Measurements from ENCODE around the gene PRR16.
"Not testable (repeated sequence)": the region's sequence is repeated elsewhere in the genome, so short reads cannot be mapped to it uniquely, and the experiment has no call there.

The PRR16 gene

DNA sequence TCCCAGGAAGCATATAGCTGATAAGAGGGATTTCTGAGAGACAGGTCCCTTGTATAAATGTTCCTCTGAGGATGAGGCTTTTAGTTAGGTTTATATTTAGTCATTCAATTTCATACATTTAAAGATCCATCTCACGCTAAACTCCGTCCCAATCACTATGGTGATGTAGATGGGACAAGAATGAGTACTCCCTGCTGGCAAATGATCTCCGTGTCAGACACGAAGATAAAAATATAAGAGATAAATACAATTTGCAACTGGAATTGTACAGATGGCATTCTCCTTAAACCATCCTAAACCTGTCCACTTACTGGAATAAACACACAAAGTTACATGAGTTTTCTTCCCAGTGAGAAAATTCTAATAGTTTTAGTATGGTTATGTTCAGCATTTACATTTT is 233.0 kb downstream of the PRR16 start:
- no peak for DNase-seq (ENCODE audit: low spot score)
- no peaks in the 10 kb centered on the region for H3K4me1 Mint-ChIP-seq (ENCODE audit: low read depth)
- no peak overlapping the region for H3K27ac Mint-ChIP-seq
- no peak overlapping the region for H3K4me3 Mint-ChIP-seq
- no peaks in the 10 kb centered on the region for H3K36me3 Mint-ChIP-seq (ENCODE audit: low read depth)
- peaks cover 2% of the 10 kb centered on the region for H3K27me3 Mint-ChIP-seq (ENCODE audit: low read depth)
- peaks cover 11% of the 10 kb centered on the region for H3K9me3 Mint-ChIP-seq

DNA sequence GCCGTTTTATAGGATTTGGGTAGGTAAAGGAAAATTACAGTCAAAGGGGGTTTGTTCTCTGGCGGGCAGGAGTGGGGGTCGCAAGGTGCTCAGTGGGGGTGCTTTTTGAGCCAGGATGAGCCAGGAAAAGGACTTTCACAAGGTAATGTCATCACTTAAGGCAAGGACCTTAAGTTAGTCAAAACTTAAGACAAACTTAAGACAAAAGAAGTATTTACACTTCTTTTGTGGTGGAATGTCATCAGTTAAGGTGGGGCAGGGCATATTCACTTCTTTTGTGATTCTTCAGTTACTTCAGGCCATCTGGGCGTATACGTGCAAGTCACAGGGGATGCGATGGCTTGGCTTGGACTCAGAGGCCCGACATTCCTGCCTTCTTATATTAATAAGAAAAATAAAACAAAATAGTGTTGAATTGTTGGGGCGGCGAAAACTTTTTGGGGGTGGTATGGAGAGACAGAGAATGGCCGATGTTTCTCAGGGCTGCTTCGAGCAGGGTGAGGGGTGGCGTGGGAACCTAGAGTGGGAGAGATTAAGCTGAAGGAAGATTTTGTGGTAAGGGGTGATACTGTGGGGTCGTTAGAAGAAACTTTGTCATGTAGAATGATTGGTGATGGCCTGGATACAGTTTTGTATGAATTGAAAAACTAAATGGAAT is 233.7 kb downstream of the PRR16 start:
- H3K36me3 Mint-ChIP-seq (ENCODE audit: low read depth); H3K4me3 Mint-ChIP-seq; H3K4me1 Mint-ChIP-seq (ENCODE audit: low read depth); DNase-seq (ENCODE audit: low spot score); H3K27me3 Mint-ChIP-seq (ENCODE audit: low read depth); H3K27ac Mint-ChIP-seq: not testable (repeated sequence)
- H3K9me3 Mint-ChIP-seq: peaks cover 11% of the 10 kb centered on the region

DNA sequence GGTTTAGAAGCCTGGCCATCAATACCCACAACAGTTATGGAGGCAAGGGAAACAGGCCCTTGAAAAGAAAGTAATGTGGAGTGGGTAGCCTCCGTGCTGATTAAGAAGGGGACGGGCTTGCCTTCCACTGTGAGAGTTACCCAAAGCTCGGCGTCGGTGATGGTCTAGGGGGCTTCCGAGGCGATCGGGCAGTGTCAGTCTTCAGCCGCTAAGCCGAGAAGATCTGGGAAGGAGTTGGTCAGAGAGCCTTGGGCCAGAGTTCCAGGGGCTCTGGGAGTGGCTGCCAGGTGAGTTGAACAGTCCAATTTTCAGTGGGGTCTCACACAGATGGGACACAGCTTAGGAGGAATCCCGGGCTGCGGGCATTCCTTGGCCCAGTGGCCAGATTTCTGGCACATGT is 236.6 kb downstream of the PRR16 start:
- H3K4me3 Mint-ChIP-seq; H3K36me3 Mint-ChIP-seq (ENCODE audit: low read depth); H3K27ac Mint-ChIP-seq; H3K27me3 Mint-ChIP-seq (ENCODE audit: low read depth); H3K4me1 Mint-ChIP-seq (ENCODE audit: low read depth); DNase-seq (ENCODE audit: low spot score); H3K9me3 Mint-ChIP-seq: not testable (repeated sequence)

DNA sequence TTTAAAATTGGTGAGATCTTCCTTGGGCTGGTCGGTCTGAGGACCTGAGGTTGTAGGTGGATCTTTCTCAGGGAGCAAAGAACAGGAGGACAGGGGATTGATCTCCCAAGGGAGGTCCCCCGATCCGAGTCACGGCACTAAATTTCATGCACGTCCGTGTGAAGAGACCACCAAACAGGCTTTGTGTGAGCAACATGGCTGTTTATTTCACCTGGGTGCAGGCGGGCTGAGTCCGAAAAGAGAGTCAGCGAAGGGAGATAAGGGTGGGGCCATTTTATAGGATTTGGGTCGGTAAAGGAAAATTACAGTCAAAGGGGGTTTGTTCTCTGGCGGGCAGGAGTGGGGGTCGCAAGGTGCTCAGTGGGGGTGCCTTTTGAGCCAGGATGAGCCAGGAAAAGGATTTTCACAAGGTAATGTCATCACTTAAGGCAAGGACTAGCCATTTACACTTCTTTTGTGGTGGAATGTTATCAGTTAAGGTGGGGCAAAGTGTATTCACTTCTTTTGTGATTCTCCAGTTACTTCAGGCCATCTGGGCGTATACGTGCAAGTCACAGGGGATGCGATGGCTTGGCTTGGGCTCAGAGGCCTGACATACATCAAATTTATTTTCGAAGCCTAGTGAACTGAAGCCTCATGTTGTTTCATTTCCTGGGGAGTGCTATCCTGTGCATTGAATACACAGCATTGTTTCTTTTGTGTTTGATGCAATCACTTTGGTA is 238.9 kb downstream of the PRR16 start:
- H3K27me3 Mint-ChIP-seq (ENCODE audit: low read depth); H3K9me3 Mint-ChIP-seq; H3K4me1 Mint-ChIP-seq (ENCODE audit: low read depth); DNase-seq (ENCODE audit: low spot score); H3K27ac Mint-ChIP-seq; H3K36me3 Mint-ChIP-seq (ENCODE audit: low read depth); H3K4me3 Mint-ChIP-seq: not testable (repeated sequence)

DNA sequence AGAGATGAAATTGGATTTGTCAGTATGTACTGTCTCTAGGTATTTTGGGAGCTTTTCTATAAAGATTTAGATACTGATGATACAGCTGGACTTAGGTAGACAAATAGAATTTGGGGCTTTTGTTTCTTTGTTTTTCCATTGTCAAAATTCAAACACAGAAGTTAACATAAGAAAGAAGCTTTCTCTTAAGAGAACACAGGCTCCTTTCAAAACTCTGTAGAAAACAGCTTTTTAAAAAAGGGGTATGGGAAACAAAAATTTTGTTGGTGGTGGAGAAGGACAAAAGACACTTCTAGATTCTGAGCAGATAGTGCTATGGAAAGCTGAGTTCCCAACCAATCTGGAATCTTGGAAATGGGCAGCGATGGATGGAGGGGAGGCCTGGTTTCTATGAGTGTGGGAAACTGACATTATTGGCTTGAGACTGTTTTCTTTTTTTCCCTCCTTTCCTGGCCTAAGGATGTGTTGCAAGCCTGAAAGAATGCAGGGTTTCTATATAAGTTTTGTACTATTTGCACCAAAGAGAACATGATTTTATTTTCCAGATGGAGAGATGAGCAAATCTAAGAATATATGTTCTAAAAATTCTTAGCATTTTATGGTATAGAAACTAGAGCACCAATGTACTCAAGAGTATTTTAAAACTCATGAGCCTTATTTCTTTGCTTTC is 240.0 kb downstream of the PRR16 start:
- Mint-ChIP-seq H3K36me3 (ENCODE audit: low read depth) (no peaks in the 10 kb centered on the region), H3K4me3 (no peak overlapping the region), H3K4me1 (ENCODE audit: low read depth) (no peaks in the 10 kb centered on the region), H3K27me3 (ENCODE audit: low read depth) (peaks cover 4% of the 10 kb centered on the region), H3K27ac (no peak overlapping the region), H3K9me3 (peaks cover 8% of the 10 kb centered on the region)
- no peak for DNase-seq (ENCODE audit: low spot score)

DNA sequence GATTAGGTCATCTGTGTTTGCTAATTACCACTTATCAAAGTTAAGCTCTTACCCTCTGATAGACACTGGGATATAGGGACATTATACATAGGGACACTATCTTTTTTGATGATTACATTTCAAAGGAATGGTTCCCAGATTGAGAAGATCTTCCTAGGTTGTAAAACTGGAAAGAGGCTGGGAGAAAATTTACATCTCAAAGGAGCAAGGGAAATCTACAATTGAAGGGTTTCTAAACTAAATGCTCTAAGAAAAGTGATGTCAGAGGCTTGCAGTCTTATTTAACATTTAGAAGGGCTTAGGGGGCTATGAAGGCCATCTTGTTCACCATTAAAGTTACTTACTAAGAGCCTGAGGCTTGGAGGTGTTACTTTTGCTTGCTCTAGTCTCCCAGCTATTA is 242.8 kb downstream of the PRR16 start:
- Mint-ChIP-seq H3K4me1 (ENCODE audit: low read depth) (no peaks in the 10 kb centered on the region), H3K9me3 (peaks cover 4% of the 10 kb centered on the region), H3K27me3 (ENCODE audit: low read depth) (peaks cover 2% of the 10 kb centered on the region), H3K4me3 (no peak overlapping the region), H3K27ac (no peak overlapping the region), H3K36me3 (ENCODE audit: low read depth) (no peaks in the 10 kb centered on the region)
- DNase-seq (ENCODE audit: low spot score): no peak

DNA sequence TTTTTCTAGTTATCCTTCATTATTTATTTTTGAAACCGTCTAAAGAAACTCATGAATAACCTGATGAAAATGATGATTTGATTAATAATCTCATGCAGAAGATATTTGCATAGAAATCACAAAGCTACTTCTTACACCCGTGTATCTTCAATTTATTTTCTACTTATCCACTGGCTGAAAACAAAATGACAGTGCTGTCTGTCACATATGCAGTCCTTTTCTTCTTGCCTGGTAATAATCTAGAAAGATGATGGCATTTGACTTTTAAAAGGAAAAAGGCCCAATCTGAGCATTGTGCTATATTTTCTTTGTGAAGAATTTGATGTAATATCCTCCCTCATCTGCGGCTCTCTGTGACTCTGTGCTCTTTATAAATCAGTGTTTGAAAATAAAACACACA is 253.3 kb downstream of the PRR16 start:
- Mint-ChIP-seq H3K4me3 (no peak overlapping the region), H3K27me3 (ENCODE audit: low read depth) (no peaks in the 10 kb centered on the region), H3K4me1 (ENCODE audit: low read depth) (no peaks in the 10 kb centered on the region), H3K9me3 (no peaks in the 10 kb centered on the region), H3K36me3 (ENCODE audit: low read depth) (no peaks in the 10 kb centered on the region), H3K27ac (no peak overlapping the region)
- DNase-seq (ENCODE audit: low spot score): no peak

DNA sequence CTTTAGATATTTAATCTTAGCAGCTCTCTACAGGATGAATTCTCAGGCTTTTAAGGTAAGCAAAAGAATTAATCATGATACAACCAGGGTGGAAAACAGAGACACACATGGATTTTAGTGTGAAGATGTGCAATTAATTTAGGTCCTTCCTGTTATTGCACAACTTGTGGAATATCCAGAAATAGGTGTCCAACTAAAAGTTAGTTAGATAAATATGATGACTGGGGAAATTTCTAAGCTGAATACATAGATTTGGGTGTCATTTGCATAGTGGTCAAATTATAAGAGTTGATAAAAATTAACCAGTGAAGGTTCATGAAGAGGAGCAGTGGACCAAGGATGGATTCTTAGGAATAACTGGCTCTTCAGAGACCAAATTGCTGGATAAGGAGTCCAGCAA is 266.1 kb downstream of the PRR16 start:
- DNase-seq (ENCODE audit: low spot score): no peak
- no peaks in the 10 kb centered on the region for H3K27me3 Mint-ChIP-seq (ENCODE audit: low read depth)
- H3K4me1 Mint-ChIP-seq (ENCODE audit: low read depth): no peaks in the 10 kb centered on the region
- H3K4me3 Mint-ChIP-seq: no peak overlapping the region
- no peak overlapping the region for H3K27ac Mint-ChIP-seq
- H3K36me3 Mint-ChIP-seq (ENCODE audit: low read depth): no peaks in the 10 kb centered on the region
- H3K9me3 Mint-ChIP-seq: no peaks in the 10 kb centered on the region

DNA sequence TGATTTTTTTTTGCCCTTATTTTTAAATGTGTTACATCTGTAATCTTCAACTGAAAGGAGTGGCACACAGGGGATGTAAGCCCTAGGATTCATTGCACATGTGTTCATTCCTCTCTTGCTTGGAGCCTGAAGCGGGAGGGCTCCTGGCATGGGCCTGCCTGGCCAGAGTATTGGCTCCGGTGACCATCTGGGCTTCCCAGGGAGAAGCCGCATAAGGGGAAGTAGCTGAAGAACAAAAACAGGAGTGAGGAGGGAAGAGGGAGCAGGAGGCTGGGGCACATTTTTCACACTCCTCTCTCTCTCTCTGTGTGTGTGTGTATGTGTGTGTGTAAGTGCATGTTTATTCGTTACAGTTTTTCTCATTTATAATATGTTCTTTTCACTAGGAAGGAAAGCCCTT is 269.9 kb downstream of the PRR16 start:
- H3K27ac Mint-ChIP-seq: no peak overlapping the region
- no peaks in the 10 kb centered on the region for H3K27me3 Mint-ChIP-seq (ENCODE audit: low read depth)
- H3K4me1 Mint-ChIP-seq (ENCODE audit: low read depth): no peaks in the 10 kb centered on the region
- H3K4me3 Mint-ChIP-seq: no peak overlapping the region
- H3K9me3 Mint-ChIP-seq: peaks cover 4% of the 10 kb centered on the region
- DNase-seq (ENCODE audit: low spot score): no peak
- H3K36me3 Mint-ChIP-seq (ENCODE audit: low read depth): no peaks in the 10 kb centered on the region

DNA sequence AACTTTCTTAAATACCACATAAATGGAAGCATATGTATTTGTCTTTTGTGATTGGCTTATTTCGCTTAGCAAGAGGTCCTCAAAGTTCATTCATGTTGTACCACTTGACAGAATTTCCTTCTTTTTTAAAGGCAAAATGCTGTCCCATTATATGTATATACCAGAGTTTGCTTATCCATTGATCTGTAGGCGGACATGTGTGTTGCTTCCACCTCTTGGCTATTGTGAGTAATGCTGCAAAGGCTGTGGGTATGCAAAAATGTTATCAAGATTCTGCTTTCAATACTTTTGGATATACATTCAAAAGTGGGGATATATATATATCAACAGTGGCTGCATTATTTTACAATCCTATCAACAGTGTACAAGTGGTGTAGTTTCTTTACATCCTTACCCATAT is 271.0 kb downstream of the PRR16 start:
- no peaks in the 10 kb centered on the region for H3K4me1 Mint-ChIP-seq (ENCODE audit: low read depth)
- H3K27ac Mint-ChIP-seq: no peak overlapping the region
- no peaks in the 10 kb centered on the region for H3K27me3 Mint-ChIP-seq (ENCODE audit: low read depth)
- H3K9me3 Mint-ChIP-seq: peaks cover 4% of the 10 kb centered on the region
- DNase-seq (ENCODE audit: low spot score): no peak
- no peaks in the 10 kb centered on the region for H3K36me3 Mint-ChIP-seq (ENCODE audit: low read depth)
- H3K4me3 Mint-ChIP-seq: no peak overlapping the region

Data from T-helper 2 cell treated with Interferon-gamma antibody and Interleukin-4, amounts not matched to agents 5 μg/mL and 100 μg/mL, for 36 hours (primary cell).